Thyroid gland (tissue), 4 donors: ENCODE measurements around the gene SRPX2. TPM values are rescaled to one million over a fixed set of nuclear protein-coding genes. Genes with fewer than 3 reads are reported as not detected.
A peak's percentile ranks its signal among the peaks of the same experiment; 100 is the strongest.

Source experiments
- DNase-seq, 2 donors: peaks; one replicate each; pipeline ENCODE4 v3.0.0-alpha.2; 2019
- H3K27ac ChIP-seq, 3 donors: fragments of 200-600 bp; sonication (generic); 1 replicate in 2 of 3; 2 replicates in 1 of 3; pipeline ENCODE4 v1.5.1; 2016 to 2019; ENCODE audit warnings: mild to moderate bottlenecking in 1 of 3, moderate library complexity in 1 of 3
- H3K27me3 ChIP-seq: fragments of 200-600 bp; sonication (generic); one replicate; pipeline ENCODE4 v1.5.1; 2019
- H3K36me3 ChIP-seq, 2 donors: fragments of 200-600 bp; sonication (generic); one replicate each; pipeline ENCODE4 v1.5.1; 2016 to 2019
- H3K4me1 ChIP-seq, 2 donors: fragments of 200-600 bp; sonication (generic); one replicate each; pipeline ENCODE4 v1.5.1; 2017 to 2019
- H3K4me3 ChIP-seq, 3 donors: fragments of 200-600 bp; sonication (generic); replicated peaks in 1 of 3; 1 replicate in 2 of 3; 2 replicates in 1 of 3; pipeline ENCODE4 v1.5.1; 2016; ENCODE audit warnings: mild to moderate bottlenecking in 1 of 3
- H3K9me3 ChIP-seq: fragments of 200-600 bp; sonication (generic); one replicate; pipeline ENCODE4 v1.5.1; 2017
- CTCF ChIP-seq, 6 experiments: fragments of 200-600 bp in 3 of 6; fragments of 450-650 bp in 3 of 6; sonication (generic) in 3 of 6; IDR thresholded peaks; one replicate each; pipeline ENCODE4 v1.5.1; 2016 to 2019; ENCODE audit warnings: antibody characterized with exemption in 6 of 6, mild to moderate bottlenecking in 2 of 6, inconsistent platforms in 1 of 6, moderate library complexity in 1 of 6
- POLR2A ChIP-seq, 2 donors: fragments of 450-650 bp; IDR thresholded peaks; one replicate each; pipeline ENCODE4 v1.6.1; 2017; ENCODE audit warnings: antibody characterized with exemption in 2 of 2, mild to moderate bottlenecking in 2 of 2, moderate library complexity in 1 of 2
- WGBS, 2 donors: methylation state at CpG; one replicate each; pipeline ENCODE4 v1.1.5; 2017; 5-methylcytosine and 5-hydroxymethylcytosine counted together
- intact Hi-C: fragments of 100-400 bp; cut with DNase I; formaldehyde crosslinking; loops from one replicate; pipeline ENCODE4 v1.15.1; 2023
- total RNA-seq, 4 donors: library from RNA; depleted of rRNA; stranded (reverse); fragments of >200 nt; gene quantifications; one replicate each; pipeline ENCODE4 v1.2.3, GENCODE V29; 2016

SRPX2 gene
- total RNA-seq, 4 donors from 2014 or later: 6.1 to 24.1 (median 12.5) TPM

- TF ChIP-seq POLR2A (IDR thresholded peaks at IDR 0.05) (no peak), CTCF (IDR thresholded peaks at IDR 0.05) (no peak)
- intact Hi-C loops: no loop called here
- H3K9me3 ChIP-seq: no peaks in the 10 kb centered on the region
These were observed 38.9 kb downstream of the SRPX2 start for GRCh38 chrX:100682939-100683338.

GRCh38 chrX:100685284-100685996 is 41.4 kb downstream of the SRPX2 start:
- intact Hi-C loops: loop anchor here (5.0 kb wide), 1 partner anchor 82 kb away; no protein-coding TSS in a partner anchor
- H3K9me3 ChIP-seq: no peaks in the 10 kb centered on the region
- peak; percentile 59 to 68 for DNase-seq
- no peak overlapping the region for H3K4me3 ChIP-seq
- no peaks in the 10 kb centered on the region for H3K27me3 ChIP-seq
- H3K27ac ChIP-seq: no peak overlapping the region
- H3K36me3 ChIP-seq: no peaks in the 10 kb centered on the region
- peak; percentile 46 to 99 (median 89) for TF ChIP-seq CTCF (IDR thresholded peaks at IDR 0.05)
- no peak for TF ChIP-seq POLR2A (IDR thresholded peaks at IDR 0.05)
- 36 to 46% methylated on average over 5 of the region's 5 CpGs for WGBS, 2 donors
- H3K4me1 ChIP-seq: no peaks in the 10 kb centered on the region

More at GRCh38 chrX:100682939-100683338, 38.9 kb downstream of the SRPX2 start:
- Histone ChIP-seq H3K36me3 (no peaks in the 10 kb centered on the region), H3K4me3 (no peak overlapping the region), H3K4me1 (no peaks in the 10 kb centered on the region), H3K27me3 (no peaks in the 10 kb centered on the region), H3K27ac (no peak overlapping the region)
- 92 to 94% methylated on average over 8 of the region's 8 CpGs for WGBS, 2 donors
- DNase-seq: no peak

GRCh38 chrX:100685997-100686305 is 42.0 kb downstream of the SRPX2 start:
- TF ChIP-seq CTCF (IDR thresholded peaks at IDR 0.05) (peak in 2 of 6 experiments; percentile 0 to 4), POLR2A (IDR thresholded peaks at IDR 0.05) (no peak)
- 8 to 29% methylated on average over 1 of the region's 1 CpG for WGBS, 2 donors
- H3K36me3 ChIP-seq: no peaks in the 10 kb centered on the region
- no peaks in the 10 kb centered on the region for H3K27me3 ChIP-seq
- H3K4me1 ChIP-seq: no peaks in the 10 kb centered on the region
- no peak overlapping the region for H3K27ac ChIP-seq
- H3K4me3 ChIP-seq: no peak overlapping the region
- DNase-seq: no peak
- intact Hi-C loops: loop anchor here (5.0 kb wide), 1 partner anchor 81 kb away; no protein-coding TSS in a partner anchor
- no peaks in the 10 kb centered on the region for H3K9me3 ChIP-seq

GRCh38 chrX:100687128-100687527 is 43.1 kb downstream of the SRPX2 start:
- Histone ChIP-seq H3K9me3 (no peaks in the 10 kb centered on the region), H3K27ac (no peak overlapping the region), H3K4me1 (no peaks in the 10 kb centered on the region), H3K36me3 (no peaks in the 10 kb centered on the region), H3K4me3 (no peak overlapping the region), H3K27me3 (no peaks in the 10 kb centered on the region)
- DNase-seq: no peak
- TF ChIP-seq POLR2A (IDR thresholded peaks at IDR 0.05) (no peak), CTCF (IDR thresholded peaks at IDR 0.05) (no peak)
- intact Hi-C loops: loop anchor here (5.0 kb wide), 1 partner anchor 80 kb away; no protein-coding TSS in a partner anchor
- WGBS, 2 donors: 100% methylated on average over 5 of the region's 6 CpGs; no CpG with 5 or more reads in 1 of the 2 donors

DNA sequence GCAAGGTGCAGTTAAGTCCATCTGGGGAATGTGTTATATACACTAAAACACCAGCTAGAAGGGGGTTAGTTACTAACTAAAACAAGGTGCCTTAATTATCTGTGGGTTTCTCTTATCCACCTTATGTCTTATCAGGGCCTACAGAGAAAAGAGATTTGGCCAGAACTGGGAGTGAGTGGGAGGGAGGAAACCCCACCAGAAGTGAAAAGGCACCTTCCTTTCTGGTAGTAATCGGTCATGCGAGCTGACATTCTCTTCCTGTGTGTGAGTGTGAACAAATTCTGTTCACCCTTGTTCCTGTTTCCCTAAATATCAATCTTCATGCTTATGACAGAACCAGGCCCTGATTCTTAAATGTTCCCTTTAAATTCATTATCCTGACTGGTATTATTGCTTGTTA is 43.5 kb downstream of the SRPX2 start:
- 77 to 90% methylated on average over 2 of the region's 2 CpGs for WGBS, 2 donors

More for the DNA sequence above, 43.5 kb downstream of the SRPX2 start:
- no peak overlapping the region for H3K27ac ChIP-seq
- H3K9me3 ChIP-seq: no peaks in the 10 kb centered on the region
- no peaks in the 10 kb centered on the region for H3K27me3 ChIP-seq
- no peaks in the 10 kb centered on the region for H3K4me1 ChIP-seq
- intact Hi-C loops: loop anchor here (5.0 kb wide), 1 partner anchor 80 kb away; no protein-coding TSS in a partner anchor
- TF ChIP-seq CTCF (IDR thresholded peaks at IDR 0.05) (no peak), POLR2A (IDR thresholded peaks at IDR 0.05) (no peak)
- no peaks in the 10 kb centered on the region for H3K36me3 ChIP-seq
- no peak for DNase-seq
- H3K4me3 ChIP-seq: peak overlapping the region in 1 of 3 donors; percentile 6
